HG03521 (cell line): ENCODE results near the gene TGFB3.

Source experiments
- ATAC-seq: cut with Tn5 transposase; IDR thresholded peaks from one replicate; pipeline ENCODE4 v1.9.1; 2021; ENCODE audit warnings: mild to moderate bottlenecking, moderate library complexity; ENCODE audit not compliant: unreplicated experiment

TGFB3 gene

GRCh38 chr14:75987201-75987970 lies 5.6 kb upstream of the TGFB3 start:
- ATAC-seq, result no peak

GRCh38 chr14:75986439-75986765 lies 4.6 kb upstream of the TGFB3 start:
- ATAC-seq, result no peak

GRCh38 chr14:75985618-75986438 lies 4.0 kb upstream of the TGFB3 start, which contains the start of gene IFT43:
Gene IFT43, plus strand, starts transcription at chr14:75985763. Its CDS starts 24 bp downstream, at chr14:75985787.
- peak; percentile 63 for ATAC-seq

- no peak for ATAC-seq
Measured at GRCh38 chr14:75984674-75985073, 2.9 kb upstream of the TGFB3 start.

- ATAC-seq, result no peak
Measured at GRCh38 chr14:75983019-75983358, 1.2 kb upstream of the TGFB3 start.

- peak; percentile 45 for ATAC-seq
Measured at GRCh38 chr14:75982266-75983018, 647 bp upstream of the TGFB3 start.

GRCh38 chr14:75980856-75981255 lies 939 bp downstream of the TGFB3 start:
- no peak for ATAC-seq

GRCh38 chr14:75979648-75980565 lies 1.9 kb downstream of the TGFB3 start:
- no peak for ATAC-seq

GRCh38 chr14:75979071-75979571 lies 2.7 kb downstream of the TGFB3 start:
- ATAC-seq, result no peak

- ATAC-seq, result no peak
Measured at GRCh38 chr14:75978249-75978731, 3.5 kb downstream of the TGFB3 start.

GRCh38 chr14:75977582-75977943 lies 4.2 kb downstream of the TGFB3 start:
- ATAC-seq, result no peak

GRCh38 chr14:75976826-75977581 lies 4.8 kb downstream of the TGFB3 start:
- no peak for ATAC-seq

- ATAC-seq, result no peak
Measured at GRCh38 chr14:75972801-75973421, 8.9 kb downstream of the TGFB3 start.

GRCh38 chr14:75971509-75971908 lies 10.3 kb downstream of the TGFB3 start:
- no peak for ATAC-seq

- ATAC-seq, result no peak
Measured at GRCh38 chr14:75970989-75971388, 10.8 kb downstream of the TGFB3 start.

GRCh38 chr14:75969891-75970290 lies 11.9 kb downstream of the TGFB3 start:
- no peak for ATAC-seq

- no peak for ATAC-seq
Measured at GRCh38 chr14:75969126-75969525, 12.7 kb downstream of the TGFB3 start.

GRCh38 chr14:75968456-75968855 lies 13.3 kb downstream of the TGFB3 start:
- ATAC-seq, result no peak

- no peak for ATAC-seq
Measured at GRCh38 chr14:75967866-75968265, 13.9 kb downstream of the TGFB3 start.
